Testis (tissue), 2 donors: ENCODE results near the gene QSOX1.

Experiments used
- CTCF ChIP-seq, 3 experiments: fragments of 450-650 bp in 2 of 3; fragments of 200-600 bp in 1 of 3; sonication (generic) in 1 of 3; IDR thresholded peaks; one replicate each; pipeline ENCODE4 v1.5.1; 2016 to 2019; ENCODE audit warnings: antibody characterized with exemption in 3 of 3, mild to moderate bottlenecking in 2 of 3, moderate library complexity in 1 of 3
- POLR2A ChIP-seq: fragments of 450-650 bp; IDR thresholded peaks from one replicate; pipeline ENCODE4 v1.6.1; 2017; ENCODE audit warnings: antibody characterized with exemption, mild to moderate bottlenecking, moderate library complexity

DNA sequence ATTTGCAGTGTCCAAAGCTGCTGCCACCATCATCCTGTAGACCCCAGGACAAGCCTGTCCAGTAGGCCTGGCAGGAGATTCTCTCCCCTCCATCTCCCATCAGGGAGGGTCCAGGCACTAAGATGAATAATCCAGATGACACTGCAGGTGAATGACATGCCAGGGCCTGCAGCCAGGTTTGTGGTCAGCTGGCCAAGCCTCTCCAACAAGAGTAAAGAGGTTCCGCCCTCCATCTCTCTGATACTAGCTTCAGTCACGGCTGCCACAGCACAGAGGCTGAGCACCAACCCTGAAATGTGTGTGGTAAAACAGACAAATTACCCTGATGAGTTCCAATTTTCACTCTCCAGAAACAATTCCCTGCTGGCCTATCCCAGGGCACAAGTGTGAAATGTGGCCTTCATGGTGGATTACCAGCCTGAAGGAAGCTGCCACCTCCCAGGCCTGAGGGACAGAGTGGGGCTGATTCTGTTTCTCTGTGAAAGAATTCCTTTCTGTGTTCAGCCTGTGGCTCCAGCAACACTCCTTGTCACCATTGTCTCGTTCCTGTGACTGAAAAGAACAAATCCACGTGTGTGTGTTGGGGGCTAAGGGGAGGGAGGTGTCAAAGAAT is 55.4 kb downstream of the QSOX1 start:
- no peak for TF ChIP-seq POLR2A
- no peak for TF ChIP-seq CTCF (IDR thresholded peaks at IDR 0.05)
